GM23338 (cell line): ENCODE measurements around the gene ARL11. TPM values are rescaled to one million over a fixed set of nuclear protein-coding genes. Genes with fewer than 3 reads are reported as not detected.

Experiments
- EZH2 ChIP-seq: fragments of 200-600 bp; sonication (generic); IDR thresholded peaks from one replicate; pipeline ENCODE4 v1.8.0; 2017; ENCODE audit warnings: antibody characterized with exemption, mild to moderate bottlenecking, low read depth; ENCODE audit not compliant: unreplicated experiment
- EZH2phosphoT487 ChIP-seq: fragments of 200-600 bp; sonication (generic); IDR thresholded peaks from one replicate; pipeline ENCODE4 v1.8.1; 2018; ENCODE audit warnings: antibody characterized with exemption; ENCODE audit not compliant: unreplicated experiment
- NANOG ChIP-seq: IDR thresholded peaks from 2 replicates; pipeline ENCODE4 v1.6.1; 2016; ENCODE audit warnings: antibody characterized with exemption, borderline replicate concordance
- POLR2AphosphoS5 ChIP-seq: IDR thresholded peaks from 2 replicates; pipeline ENCODE4 v1.6.1; 2016; ENCODE audit warnings: antibody characterized with exemption, low read depth
- STAT1 ChIP-seq: IDR thresholded peaks from one replicate; pipeline ENCODE4 v1.6.1; 2016; ENCODE audit warnings: antibody characterized with exemption; ENCODE audit not compliant: unreplicated experiment
- ZNF331 ChIP-seq: fragments of 250-450 bp; sonication (Bioruptor Pico); IDR thresholded peaks from 2 replicates; pipeline ENCODE4 v1.5.0; 2020; ENCODE audit warnings: low read depth, mild to moderate bottlenecking, moderate library complexity
- polyA plus RNA-seq: library from polyadenylated mRNA; unstranded; fragments of >200 nt; fragmentation: Nextera tagmentation; extraction: Ambion mirVana; gene quantifications from 2 replicates; pipeline ENCODE4 v1.2.1, GENCODE V29; 2016
- total RNA-seq: library from RNA; depleted of rRNA; stranded (reverse); fragments of >200 nt; shearing (Covaris generic); gene quantifications from 2 replicates; pipeline ENCODE4 v1.2.3, GENCODE V29; 2014
- TF ChIP-seq, protein P1 (sequence below): fragments of 250-450 bp; sonication (Bioruptor Pico); IDR thresholded peaks from 2 replicates; pipeline ENCODE4 v1.5.0; 2020; ENCODE audit warnings: mild to moderate bottlenecking, moderate library complexity
- TF ChIP-seq, protein P2 (sequence below), 2 experiments: fragments of 200-600 bp in 1 of 2; sonication (generic) in 1 of 2; conservative IDR thresholded peaks; 2 replicates each; pipeline versions ENCODE4 v1.5.1 to v1.6.1; 2016 to 2017; ENCODE audit warnings: antibody characterized with exemption in 2 of 2, low read depth in 2 of 2, mild to moderate bottlenecking in 2 of 2, moderate library complexity in 1 of 2

ARL11 gene
- total and polyA plus RNA-seq, 2 experiments from 2014 or later = 0.32 to 0.52 TPM

DNA sequence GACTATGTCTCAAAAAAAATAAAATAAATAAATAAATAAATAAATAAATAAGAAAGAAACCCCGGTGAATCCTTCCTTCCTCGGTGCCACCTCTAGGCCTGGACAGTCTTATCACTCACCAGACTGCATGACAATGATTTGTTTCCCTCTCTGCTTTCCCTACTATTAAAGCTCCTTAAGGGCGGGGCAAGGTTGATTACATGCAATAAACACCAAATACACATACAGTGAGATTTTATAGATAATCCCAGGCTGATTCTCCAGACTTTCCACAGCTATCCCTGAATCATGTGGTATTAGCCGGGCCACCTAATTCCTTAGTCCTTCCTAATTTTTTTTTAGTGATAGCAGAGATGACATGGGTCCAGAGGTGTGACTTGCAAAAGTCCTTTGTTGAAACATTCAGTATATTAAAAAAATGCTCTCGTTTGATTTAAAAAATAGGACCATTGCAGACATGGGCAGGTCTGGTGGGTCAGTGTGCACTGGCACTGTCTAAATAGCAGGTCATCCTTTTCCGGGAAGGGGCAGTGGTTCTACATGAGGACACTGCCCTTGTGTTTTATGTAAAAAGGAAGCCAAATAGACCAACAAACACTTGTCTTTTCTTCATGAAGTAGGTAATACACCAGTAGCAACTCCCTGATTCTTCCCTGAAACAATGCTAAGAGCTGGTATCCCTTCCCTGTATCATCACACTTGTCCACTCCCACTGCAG is 48.4 kb downstream of the ARL11 start (continued):
- TF ChIP-seq, protein P1, sequence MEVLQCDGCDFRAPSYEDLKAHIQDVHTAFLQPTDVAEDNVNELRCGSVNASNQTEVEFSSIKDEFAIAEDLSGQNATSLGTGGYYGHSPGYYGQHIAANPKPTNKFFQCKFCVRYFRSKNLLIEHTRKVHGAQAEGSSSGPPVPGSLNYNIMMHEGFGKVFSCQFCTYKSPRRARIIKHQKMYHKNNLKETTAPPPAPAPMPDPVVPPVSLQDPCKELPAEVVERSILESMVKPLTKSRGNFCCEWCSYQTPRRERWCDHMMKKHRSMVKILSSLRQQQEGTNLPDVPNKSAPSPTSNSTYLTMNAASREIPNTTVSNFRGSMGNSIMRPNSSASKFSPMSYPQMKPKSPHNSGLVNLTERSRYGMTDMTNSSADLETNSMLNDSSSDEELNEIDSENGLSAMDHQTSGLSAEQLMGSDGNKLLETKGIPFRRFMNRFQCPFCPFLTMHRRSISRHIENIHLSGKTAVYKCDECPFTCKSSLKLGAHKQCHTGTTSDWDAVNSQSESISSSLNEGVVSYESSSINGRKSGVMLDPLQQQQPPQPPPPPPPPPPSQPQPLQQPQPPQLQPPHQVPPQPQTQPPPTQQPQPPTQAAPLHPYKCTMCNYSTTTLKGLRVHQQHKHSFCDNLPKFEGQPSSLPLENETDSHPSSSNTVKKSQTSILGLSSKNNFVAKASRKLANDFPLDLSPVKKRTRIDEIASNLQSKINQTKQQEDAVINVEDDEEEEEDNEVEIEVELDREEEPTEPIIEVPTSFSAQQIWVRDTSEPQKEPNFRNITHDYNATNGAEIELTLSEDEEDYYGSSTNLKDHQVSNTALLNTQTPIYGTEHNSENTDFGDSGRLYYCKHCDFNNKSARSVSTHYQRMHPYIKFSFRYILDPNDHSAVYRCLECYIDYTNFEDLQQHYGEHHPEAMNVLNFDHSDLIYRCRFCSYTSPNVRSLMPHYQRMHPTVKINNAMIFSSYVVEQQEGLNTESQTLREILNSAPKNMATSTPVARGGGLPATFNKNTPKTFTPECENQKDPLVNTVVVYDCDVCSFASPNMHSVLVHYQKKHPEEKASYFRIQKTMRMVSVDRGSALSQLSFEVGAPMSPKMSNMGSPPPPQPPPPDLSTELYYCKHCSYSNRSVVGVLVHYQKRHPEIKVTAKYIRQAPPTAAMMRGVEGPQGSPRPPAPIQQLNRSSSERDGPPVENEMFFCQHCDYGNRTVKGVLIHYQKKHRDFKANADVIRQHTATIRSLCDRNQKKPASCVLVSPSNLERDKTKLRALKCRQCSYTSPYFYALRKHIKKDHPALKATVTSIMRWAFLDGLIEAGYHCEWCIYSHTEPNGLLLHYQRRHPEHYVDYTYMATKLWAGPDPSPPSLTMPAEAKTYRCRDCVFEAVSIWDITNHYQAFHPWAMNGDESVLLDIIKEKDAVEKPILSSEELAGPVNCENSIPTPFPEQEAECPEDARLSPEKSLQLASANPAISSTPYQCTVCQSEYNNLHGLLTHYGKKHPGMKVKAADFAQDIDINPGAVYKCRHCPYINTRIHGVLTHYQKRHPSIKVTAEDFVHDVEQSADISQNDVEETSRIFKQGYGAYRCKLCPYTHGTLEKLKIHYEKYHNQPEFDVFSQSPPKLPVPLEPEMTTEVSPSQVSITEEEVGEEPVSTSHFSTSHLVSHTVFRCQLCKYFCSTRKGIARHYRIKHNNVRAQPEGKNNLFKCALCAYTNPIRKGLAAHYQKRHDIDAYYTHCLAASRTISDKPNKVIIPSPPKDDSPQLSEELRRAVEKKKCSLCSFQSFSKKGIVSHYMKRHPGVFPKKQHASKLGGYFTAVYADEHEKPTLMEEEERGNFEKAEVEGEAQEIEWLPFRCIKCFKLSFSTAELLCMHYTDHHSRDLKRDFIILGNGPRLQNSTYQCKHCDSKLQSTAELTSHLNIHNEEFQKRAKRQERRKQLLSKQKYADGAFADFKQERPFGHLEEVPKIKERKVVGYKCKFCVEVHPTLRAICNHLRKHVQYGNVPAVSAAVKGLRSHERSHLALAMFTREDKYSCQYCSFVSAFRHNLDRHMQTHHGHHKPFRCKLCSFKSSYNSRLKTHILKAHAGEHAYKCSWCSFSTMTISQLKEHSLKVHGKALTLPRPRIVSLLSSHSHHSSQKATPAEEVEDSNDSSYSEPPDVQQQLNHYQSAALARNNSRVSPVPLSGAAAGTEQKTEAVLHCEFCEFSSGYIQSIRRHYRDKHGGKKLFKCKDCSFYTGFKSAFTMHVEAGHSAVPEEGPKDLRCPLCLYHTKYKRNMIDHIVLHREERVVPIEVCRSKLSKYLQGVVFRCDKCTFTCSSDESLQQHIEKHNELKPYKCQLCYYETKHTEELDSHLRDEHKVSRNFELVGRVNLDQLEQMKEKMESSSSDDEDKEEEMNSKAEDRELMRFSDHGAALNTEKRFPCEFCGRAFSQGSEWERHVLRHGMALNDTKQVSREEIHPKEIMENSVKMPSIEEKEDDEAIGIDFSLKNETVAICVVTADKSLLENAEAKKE (CRISPR knock-in tag) = no peak
- TF ChIP-seq EZH2phosphoT487 (no peak), NANOG (no peak), ZNF331 (CRISPR knock-in tag) (no peak), EZH2 (no peak), STAT1 (no peak), POLR2AphosphoS5 (no peak)
- TF ChIP-seq, protein P2, sequence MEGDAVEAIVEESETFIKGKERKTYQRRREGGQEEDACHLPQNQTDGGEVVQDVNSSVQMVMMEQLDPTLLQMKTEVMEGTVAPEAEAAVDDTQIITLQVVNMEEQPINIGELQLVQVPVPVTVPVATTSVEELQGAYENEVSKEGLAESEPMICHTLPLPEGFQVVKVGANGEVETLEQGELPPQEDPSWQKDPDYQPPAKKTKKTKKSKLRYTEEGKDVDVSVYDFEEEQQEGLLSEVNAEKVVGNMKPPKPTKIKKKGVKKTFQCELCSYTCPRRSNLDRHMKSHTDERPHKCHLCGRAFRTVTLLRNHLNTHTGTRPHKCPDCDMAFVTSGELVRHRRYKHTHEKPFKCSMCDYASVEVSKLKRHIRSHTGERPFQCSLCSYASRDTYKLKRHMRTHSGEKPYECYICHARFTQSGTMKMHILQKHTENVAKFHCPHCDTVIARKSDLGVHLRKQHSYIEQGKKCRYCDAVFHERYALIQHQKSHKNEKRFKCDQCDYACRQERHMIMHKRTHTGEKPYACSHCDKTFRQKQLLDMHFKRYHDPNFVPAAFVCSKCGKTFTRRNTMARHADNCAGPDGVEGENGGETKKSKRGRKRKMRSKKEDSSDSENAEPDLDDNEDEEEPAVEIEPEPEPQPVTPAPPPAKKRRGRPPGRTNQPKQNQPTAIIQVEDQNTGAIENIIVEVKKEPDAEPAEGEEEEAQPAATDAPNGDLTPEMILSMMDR (conservative IDR thresholded peaks at IDR 0.05; ENCODE audit: low read depth in 2 of 2) = no peak
